Fibroblast of skin of abdomen (primary cell): ENCODE results near the gene UST.
"Not testable (repeated sequence)": the region's sequence is repeated elsewhere in the genome, so short reads cannot be mapped to it uniquely, and the experiment has no call there.

ENCODE experiments used
- DNase-seq: peaks from one replicate; pipeline ENCODE4 v3.0.0-alpha.2; 2013

UST gene

DNA sequence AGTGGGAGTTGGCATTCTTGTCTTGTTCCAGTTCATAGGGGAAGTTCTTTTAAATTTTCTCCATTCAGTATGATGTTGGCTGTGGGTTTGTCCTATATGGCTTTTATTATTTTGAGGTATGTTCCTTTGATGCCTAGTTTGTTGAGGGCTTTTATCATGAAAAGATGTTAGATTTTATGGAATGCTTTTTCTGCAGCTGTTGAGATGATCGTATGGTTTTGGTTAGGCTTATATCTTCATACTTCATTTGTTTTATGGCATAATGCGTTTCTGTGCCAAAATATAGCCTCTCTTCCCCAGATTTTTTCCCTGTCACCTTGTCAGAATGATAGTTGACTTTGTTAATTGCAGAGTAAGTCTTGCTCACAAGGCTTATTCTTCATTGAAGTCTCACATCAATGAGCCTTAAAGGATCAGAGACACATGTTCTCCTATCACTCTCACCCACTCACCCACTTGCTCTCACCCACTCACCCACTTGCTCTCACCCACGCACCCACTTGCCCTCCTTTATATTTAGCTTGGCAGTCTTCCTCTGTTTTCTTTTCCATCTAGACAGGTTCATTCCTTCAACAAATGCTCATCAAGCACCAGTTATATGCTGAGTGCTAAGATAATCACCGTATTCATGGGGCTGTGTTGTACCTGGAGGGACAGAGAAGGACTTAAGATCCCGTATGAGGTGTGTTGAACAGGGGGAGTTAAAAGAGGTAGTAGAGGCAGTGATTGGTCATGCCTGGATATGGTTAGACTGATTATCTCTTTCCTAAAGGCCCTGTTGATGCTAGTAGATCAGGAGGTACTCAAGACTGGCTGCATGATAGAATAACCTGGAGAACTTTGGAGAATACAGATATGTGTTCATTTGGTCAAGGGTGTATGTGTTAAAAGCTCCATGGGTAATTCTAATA is 19.3 kb downstream of the UST start:
- DNase-seq, result no peak

DNA sequence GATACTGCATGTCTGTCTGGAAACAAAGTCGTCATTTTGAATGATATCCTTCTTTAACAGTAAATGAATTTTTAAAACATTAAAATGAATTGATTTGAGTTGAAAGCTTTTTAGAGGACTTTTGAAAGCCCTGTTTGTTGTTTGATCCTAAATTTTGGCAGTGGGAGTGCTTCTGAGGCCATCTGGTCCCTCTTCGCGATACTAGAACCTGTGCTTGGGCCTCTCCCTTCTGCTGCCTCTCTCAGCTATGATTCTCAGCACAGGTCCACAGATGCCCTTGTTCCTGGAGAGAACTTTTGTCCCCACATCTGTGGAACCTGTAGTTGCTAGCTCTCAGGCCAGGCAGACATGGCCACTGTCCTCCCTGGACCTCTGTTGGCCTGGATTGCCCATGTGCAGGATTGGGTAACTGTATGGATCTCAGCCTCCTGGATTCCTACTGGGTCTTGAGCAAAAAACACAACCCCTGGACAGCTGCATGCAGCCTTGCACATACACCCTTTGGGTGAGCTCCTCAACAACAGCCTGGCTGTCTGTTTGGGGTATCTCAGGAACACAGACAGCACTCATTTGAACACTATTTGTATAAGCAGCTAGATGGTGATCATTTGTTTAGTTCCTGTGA is 21.9 kb downstream of the UST start:
- no peak for DNase-seq

DNA sequence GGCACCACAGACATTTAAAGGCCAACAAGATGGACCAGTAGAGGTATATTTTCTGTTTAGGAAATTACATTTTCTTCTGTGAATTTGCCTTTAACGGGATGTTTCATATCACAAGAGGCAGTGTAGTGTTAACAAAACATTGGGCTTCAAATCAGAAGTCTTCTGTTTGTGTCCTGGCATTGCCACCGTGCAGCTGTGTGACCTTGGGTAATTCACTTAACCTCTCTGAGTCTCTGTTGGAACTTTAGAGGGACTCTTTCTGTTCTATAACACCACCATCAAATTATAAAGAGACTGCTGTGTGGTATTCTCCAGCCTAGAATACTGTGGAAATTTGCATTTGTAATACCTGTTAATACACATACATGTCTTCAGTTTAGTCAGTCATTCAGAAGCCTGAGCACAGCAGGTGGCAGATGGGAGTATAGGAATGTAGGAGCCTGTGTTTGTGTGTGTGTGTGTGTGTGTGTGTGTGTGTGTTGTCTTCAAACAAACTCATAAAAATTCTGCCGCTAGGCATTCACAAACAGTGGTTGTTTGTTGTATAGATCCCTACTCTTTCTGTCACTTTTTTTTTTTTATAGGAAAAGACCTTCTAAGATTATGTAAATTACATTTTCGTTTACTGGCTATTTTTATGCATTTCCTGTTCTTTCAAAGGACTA is 22.6 kb downstream of the UST start:
- DNase-seq, result no peak

DNA sequence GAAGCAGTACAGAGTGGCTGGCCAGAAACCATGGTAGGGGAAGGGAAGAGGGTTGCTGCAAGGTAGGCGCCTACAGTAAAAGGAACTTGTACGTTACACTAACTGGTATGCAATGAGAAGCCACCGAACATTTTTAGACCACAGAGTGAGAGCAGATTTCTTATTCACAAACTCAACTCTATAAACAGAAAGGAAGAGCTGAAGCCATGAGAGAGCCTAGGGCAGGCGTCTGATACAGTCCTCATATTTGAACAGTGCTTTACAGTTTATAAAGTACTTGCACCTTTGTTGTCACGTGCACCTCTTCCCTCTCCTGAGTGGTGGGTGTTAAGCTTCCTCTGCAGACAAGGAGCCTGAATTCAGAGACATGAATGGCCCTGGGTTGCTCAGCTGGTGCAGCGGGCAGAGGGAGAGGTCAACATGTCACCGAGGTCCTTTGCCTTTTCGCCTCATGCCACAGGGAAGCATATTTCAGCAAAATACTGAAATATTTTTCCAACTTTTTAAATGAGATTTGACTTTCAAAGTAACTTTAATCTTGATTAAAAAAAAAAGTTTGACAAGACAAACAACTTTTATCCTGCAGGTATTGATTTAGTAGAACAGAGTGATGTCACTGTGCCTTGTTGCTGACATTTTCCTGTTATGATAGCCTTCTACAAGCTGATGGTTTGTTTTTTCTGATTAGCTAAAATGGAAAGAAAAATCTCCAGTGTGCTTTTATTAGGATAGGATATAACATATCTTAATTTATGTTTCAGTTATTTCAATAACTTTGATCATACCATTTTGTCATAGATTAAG is 23.8 kb downstream of the UST start:
- DNase-seq, result no peak

DNA sequence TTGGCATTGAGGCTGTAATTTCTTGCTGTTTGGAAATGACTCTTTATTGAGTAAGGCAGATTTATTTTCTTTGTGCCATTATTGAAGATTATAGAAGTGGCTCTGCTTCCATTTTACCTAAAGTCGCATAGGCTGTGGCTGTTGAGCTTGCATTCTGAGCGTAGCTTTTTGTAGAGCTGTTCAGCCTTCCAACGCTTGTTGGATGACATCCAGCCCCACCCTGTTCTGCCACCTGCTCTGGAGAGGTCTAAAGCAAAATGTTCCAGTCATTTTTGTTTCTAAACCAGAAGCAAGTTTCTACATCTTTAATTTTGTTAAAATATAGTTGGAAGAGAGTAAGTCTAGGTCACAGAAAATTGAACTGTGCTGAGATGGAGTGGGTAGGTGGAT is 24.4 kb downstream of the UST start:
- DNase-seq, result no peak

DNA sequence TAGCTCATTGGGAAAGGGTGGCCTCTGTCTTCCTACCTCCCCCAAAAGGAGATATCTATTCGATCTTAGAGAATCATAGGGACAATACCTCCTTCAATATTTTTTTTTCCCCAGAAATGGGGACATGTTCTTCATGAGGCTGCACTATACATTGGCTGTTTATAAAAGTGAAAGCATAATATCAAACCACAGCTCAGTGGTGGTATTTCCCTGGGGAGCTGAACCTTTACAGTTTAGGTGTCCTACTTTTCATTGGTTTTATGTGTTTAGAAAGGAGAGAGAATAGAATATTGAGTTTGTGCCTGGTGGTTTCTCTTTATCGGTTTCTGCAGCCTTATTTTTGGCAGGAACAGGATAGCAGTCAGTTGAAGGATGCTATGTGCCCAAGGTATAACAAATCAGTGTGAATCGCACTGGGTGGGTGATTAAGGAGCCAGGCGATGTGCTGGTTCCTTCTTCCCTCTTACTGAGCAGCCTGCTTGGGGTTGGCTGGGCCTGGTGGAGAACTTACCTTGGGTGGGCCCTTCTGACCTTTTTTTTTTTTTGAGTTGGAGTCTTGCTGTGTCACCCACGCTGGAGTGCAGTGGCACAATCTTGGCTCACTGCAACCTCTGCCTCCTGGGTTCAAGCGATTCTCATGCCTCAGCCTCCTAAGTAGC is 25.2 kb downstream of the UST start:
- DNase-seq, result no peak

DNA sequence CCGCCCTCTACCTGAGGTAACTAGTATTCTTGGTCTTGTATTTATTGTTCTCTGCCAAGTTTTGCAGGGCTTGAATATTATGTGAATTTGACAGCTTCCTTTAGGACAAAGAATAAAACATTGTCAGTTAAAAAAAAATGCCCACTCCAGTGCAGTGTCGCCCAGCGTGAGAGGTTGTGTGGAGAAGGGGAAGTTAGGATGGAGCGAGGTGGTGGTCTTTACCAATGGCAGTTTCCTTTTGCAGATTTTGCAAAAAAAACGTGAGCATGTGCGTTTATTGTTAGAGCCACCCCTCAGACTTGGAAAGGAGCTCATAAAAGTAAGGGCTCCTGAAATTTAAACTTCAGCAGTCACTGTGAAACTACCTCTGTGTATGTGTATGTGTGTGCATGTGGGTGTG is 28.3 kb downstream of the UST start:
- no peak for DNase-seq

DNA sequence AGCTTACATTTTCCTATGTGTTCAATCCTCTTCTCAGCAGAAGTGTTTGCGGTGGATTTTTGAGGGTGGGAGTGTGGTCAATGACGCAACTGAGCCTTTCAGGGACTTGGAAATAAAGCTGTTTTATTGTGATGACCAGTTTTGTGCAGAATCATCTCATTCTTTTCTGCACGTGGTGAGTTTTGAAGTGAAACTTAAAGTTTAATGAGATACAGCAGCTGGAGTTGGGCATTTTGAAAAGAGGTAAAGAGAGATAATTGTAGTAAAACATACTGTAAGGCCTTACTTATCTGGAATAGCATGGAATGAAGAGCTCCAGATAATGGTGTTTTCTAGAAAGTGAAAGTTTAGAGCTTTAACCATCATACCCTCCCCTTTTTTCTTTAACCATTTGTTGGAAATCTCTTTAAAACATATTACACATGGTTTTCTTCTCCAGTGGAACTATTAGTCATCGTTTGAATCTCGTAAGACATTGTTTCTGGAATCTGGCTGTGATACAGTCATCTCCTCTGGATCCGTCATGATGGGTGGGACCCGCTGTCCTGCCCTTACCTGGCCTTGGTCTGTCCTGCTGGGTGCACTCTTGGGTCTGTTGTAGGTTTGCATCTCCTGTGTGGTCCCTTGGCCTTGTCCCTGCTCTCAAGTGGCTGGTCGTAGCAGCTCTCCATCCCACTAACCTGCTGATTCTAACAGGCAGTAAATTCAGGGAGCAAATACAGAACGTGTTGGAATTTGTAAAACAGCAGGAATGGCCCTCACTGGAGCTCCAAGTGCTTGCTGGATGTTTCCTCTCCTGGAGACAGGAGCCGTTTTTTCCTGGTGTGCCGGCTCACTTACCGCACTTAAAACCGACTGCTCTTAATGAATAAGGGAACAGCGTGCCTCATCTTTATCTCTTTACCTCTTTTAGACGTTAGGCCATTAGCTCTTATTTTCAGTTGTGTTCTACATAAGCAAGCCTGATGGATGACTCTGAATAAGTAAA is 29.8 kb downstream of the UST start:
- peak; percentile 82 for DNase-seq

DNA sequence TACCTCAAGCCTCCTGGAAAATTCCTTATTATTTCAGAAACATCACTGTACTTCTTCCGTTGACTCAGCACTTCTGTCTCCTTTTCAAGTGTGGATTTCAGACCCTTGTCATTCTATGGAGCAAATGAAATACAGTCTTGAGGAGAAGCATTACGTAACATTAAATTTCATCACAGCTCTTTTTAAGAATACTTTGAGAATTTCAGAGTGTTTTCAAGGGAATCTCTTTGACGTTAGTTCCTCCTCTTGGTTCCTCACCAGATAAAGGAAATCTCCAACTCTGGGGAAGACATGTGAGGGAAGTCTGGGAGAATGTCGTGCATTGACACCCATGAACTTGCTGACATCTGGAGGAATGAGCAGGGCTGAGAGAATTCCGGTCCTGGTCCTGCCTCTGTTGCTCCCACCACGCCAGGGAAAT is 32.3 kb downstream of the UST start:
- peak; percentile 67 for DNase-seq

DNA sequence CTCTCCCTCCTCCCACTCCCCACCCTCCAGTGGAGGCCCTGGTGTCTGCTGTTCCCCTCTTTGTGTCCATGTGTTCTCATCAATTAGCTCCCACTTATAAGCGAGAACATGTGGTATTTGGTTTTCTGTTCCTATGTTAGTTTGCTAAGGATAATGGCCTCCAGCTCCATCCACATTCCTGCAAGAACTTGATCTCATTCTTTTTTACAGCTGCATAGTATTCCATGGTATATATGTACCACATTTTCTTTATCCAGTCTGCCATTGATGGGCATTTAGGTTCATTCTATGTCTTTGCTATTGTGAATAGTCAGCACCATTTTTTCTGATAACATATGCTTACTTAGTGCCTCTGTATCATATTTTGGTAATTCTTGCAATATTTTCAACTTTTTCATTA is 33.6 kb downstream of the UST start:
- DNase-seq, result not testable (repeated sequence)

DNA sequence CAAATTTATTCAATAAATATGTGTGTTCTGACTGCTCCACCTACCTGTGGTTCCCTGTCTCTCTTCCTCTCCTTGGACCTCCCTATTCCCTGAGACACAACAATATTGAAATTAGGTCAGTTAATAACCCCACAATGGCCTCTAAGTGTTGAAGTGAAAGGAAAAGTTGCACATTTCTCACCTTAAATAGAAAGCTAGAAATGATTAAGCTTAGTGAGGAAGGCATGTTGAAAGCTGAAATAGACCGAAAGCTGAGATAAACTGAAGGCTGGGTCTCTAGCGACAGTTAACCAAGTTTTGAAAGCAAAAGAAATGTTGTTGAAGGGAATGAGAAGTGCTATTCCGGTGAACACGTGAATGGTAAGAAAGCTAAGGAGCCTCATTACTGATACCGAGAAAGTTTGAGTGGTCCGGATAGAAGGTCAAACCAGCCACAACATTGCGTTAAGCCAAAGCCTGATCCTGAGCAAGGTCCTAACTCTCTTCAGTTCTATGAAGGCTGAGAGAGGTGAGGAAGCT is 34.1 kb downstream of the UST start:
- no peak for DNase-seq

DNA sequence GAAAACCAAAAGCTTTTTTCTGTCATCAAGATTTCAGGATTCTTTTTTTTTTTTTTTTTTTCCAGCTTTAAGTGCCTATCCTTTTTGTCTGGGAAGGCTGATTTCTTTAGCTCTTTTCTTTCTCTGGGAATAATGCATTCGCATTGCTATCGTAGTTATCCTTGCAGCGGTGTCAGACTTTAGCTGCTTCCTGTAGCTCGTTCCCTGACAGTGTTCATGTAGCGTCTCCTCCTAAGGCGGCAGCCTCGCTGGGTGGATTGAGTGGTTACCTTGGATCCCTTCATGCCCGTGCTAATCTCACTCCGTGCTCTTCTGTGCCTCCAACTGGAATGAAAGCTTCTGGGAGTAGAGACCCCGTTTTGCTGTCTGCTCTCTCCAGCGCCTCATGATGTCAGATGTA is 43.1 kb downstream of the UST start:
- DNase-seq, result no peak

DNA sequence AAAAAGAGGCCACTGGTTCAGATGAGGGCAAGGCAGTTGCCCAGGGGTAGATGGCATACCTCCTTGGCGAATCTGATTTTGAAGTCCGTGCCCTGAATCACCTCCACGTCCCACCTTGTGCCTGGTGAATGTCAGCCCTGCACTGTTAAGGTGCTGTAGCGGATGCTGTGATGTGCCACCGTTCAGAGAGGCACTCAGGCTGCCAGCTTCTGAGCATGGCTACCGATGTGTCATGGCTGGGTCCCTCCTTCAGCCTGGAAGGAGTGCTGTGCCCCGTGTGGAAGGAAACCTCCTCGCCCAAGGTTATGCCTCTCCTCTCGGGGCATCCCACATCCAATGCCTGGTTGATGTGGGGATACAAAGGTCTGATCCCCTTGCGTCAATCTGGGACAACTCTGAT is 43.6 kb downstream of the UST start:
- DNase-seq, result no peak

DNA sequence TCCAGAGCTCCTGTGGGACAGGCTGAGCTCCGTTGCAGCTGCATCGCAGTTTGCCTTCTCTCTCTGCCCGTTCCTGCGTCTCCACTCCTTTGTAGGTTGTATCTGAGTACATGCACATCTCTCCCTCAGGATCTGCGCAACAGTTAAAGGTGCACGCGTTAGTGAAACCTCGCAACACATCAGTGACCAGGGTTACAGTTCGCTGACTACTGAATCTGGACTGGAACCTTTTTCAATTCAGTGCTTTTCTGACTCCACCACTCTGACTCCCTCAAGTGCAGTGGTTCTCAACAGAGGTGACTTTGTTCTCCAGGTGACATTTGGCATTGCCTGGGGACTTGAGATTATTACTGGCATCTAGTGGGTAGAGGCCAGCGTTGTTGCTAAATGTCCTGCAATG is 44.0 kb downstream of the UST start:
- no peak for DNase-seq

DNA sequence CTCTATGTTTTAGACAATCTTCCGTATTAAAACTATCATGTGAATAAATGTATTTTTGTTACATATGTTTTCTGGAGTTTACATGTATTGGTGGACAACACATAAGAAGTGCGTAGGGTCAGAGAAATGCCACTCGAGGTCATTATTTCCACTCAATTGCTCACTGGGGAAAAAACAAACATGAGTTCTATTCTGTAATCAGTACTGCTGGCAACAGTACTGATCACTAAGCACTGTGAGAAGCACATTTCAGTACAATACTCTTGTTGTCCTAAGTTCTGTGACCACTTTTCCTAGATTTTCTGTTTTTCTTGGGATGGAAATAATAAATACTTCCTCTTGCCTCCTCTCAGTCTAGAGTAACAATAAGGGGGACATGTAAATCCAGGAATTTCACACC is 44.5 kb downstream of the UST start:
- DNase-seq, result no peak

DNA sequence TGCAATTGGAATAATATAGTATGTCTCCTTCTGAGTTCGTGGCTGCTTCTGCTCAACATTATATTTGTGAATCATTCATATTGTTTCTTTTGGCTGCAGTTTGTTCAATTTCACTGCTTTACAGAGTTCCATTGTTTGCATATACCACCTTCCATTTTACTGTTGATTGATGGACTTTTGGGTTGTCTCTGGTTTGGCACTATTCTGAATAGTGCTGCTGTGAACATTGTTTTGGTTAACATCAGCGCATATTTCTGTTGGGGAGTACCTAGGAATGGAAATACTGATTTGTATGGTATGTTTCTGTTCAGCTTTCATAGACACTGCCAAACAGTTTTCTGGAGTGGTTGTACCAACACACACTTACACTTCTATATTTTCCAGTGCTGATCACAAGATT is 46.9 kb downstream of the UST start:
- DNase-seq, result no peak

DNA sequence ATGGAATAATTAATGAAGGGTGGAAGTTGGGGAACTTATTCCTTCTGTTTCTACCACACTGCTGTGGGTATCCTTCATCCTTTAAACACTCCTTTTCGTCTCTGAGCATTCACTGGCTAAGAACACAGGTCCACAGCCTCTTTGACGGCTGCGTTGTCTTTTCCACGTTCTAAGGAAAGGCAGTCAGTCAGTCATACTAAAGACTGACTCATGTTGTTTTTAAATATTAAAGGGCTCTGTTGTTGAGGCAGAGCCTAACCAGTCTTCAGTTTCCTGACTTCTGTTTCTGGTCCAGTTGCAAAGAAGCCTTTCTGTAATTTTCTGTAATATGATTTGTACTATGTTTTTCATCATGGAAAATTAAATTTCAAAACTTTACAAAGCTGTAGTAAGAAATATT is 48.0 kb downstream of the UST start:
- DNase-seq, result no peak

DNA sequence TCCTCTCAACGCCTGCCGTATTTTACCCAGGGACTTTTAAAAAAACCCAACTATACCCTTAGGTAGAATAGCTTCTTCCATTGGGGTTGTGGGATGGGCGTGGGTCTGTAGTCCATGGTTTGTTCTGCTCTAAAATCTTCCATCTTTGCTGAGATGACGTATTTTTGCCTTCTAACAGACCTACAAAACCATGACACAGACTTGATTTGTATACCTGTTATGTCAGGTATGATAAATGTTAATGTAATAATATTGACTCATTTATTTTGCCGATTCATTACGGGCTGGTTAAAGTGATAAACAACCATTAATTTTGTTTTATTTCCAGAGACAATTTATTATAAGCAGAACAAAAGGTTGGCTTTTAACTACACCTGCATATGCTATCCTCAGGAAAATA is 48.7 kb downstream of the UST start:
- DNase-seq, result no peak

DNA sequence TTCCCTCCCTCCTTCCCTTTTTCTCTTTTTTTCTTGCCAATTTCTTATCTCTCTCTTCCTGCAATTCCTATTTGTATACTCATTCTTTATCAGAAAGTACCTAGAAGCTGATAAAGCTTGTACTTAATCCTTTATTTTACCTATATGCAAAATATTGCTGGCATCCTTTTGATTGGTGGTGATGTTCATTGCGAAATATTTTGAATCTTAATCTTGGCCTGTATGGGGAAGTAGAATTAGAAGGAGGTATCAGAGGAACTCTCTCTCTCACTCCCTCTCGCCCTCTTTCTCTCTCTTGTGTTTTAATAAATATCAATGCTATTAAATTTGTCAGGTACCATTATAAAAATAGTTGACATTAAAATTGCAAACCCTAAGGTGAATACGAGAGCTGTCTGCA is 52.8 kb downstream of the UST start:
- no peak for DNase-seq

DNA sequence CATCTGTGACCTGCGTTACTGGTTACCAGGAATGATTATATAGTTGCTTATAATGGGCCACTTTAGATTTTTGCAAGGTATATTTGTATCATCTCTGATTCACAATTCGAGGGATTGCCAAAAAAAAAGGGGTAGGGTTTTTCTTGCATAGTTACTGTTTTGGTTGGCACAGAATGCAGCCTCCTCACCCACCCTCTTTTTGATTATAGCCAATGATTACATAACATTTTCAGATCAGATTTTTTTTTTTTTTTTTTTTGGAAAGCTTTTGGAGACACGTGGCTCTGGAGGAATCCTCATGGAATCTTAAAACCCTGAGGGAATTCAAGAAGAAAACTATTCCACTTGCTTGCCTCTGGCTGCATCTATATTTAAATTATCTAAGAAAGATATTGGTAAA is 53.7 kb downstream of the UST start:
- DNase-seq, result peak; percentile 37

DNA sequence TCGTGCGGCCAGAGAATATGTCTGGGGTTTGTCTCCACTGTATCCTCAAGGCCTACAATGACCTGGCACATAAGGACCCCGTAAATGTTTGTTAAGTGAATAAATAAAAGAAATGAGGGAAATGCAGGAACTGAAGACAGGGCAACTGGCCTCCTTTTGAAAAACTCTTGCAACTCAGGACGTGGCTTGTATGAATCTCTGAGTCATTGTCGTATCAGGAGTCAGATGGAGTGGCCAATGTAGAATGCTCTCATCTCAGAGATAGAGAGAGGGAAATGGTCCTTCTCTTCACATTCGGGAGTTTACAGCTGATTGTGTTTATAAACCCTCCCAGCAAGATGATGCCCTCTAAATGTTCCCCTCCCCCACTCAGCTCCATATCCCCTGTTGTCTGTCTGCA is 57.1 kb downstream of the UST start:
- peak; percentile 13 for DNase-seq
